Right lobe of liver (tissue), 4 donors: ENCODE results near the gene AFDN.

Experiments used
- POLR2A ChIP-seq: fragments of 450-650 bp; IDR thresholded peaks from one replicate; pipeline ENCODE4 v1.6.1; 2017; ENCODE audit warnings: antibody characterized with exemption, mild to moderate bottlenecking
- TF ChIP-seq, protein P1 (sequence below), 4 donors: fragments of 200-600 bp in 3 of 4; fragments of 450-650 bp in 1 of 4; IDR thresholded peaks; one replicate each; pipeline versions ENCODE4 v1.5.1 to v1.8.0; 2016 to 2022; ENCODE audit warnings: antibody characterized with exemption in 4 of 4, mild to moderate bottlenecking in 2 of 4
- donor health status: DM: no; HTN: no; CAD: no.
- donor health status: DM: no; HTN: no; CAD: no.
- donor health status: DM: no; HTN: yes; CAD: no.

- no peak for TF ChIP-seq POLR2A
- TF ChIP-seq, protein P1, sequence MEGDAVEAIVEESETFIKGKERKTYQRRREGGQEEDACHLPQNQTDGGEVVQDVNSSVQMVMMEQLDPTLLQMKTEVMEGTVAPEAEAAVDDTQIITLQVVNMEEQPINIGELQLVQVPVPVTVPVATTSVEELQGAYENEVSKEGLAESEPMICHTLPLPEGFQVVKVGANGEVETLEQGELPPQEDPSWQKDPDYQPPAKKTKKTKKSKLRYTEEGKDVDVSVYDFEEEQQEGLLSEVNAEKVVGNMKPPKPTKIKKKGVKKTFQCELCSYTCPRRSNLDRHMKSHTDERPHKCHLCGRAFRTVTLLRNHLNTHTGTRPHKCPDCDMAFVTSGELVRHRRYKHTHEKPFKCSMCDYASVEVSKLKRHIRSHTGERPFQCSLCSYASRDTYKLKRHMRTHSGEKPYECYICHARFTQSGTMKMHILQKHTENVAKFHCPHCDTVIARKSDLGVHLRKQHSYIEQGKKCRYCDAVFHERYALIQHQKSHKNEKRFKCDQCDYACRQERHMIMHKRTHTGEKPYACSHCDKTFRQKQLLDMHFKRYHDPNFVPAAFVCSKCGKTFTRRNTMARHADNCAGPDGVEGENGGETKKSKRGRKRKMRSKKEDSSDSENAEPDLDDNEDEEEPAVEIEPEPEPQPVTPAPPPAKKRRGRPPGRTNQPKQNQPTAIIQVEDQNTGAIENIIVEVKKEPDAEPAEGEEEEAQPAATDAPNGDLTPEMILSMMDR (IDR thresholded peaks at IDR 0.05): no peak
Measured at GRCh38 chr6:167996424-167997199, 169.9 kb downstream of the AFDN start.
